ENCODE data around the gene MPC1. TPM values are rescaled to one million over a fixed set of nuclear protein-coding genes. Genes with fewer than 3 reads are reported as not detected.
"Not testable (repeated sequence)": the region's sequence is repeated elsewhere in the genome, so short reads cannot be mapped to it uniquely, and the experiment has no call there.

MPC1 gene
- total RNA-seq, 1 donor from 2014 or later, result 24.1 TPM

DNA sequence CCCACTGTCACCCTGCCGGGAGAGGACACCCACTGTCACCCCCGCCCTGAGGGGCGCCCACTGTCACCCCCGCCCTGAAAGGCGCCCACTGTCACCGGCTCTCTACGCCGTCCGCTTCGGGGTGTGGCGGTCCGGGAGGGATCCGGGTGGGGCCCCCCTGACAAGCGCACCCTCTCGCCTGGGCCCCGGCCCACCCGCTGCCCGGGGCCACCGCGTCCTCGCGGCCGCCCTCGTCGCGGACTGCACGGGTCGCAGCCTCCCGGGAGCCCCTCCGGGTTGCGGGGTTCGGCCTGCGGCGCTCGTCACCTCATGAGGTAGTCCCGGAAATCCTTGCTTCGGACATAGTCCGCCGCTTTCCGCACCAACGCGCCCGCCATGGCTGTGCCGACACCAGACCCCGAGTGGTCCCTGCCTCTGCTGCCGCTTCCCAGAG, 224 bp downstream of the MPC1 start:
- intact Hi-C loops (cut with micrococcal nuclease), result loop anchor here (2.0 to 5.0 kb wide), 3 partner anchors 50 to 615 kb away; partner anchors contain the start of gene CEP43

DNA sequence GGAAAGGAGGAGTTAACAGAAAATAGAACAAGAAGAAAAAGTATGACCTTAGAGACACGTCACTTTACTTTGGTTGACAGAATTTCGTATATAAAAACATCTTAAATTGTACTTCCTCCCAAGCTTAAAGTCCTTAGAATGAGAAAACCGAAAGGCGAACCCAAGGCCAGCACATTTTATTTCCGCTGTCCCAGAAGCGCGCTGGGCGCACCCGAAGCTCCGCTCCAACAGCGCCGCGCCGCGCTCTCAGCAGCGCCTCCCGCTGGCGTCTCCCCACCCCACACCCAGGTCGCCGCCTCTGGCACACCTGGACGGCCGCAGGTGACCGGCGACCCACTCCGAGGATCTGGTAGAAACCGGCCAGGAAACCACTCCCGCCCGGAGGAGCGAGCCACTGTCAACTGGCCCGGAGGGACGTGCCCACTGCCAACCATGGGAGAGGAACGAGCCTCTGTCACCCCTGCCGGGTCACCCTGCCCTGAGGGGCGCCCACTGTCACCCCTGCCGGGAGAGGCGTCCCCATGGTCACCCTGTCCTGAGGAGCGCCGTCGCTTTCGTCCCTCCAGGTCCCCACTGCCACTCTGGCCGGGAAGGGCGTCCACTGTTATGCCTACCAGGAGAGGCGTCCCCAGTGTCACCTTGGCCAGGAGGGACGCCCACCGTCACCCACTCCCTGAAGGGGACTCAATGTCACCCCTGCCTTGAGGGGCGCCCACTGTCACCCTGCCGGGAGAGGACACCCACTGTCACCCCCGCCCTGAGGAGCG, 824 bp downstream of the MPC1 start:
- intact Hi-C loops (cut with micrococcal nuclease), result loop anchor here (1.0 to 5.0 kb wide), 5 partner anchors 49 to 615 kb away; partner anchors contain the start of gene CEP43

DNA sequence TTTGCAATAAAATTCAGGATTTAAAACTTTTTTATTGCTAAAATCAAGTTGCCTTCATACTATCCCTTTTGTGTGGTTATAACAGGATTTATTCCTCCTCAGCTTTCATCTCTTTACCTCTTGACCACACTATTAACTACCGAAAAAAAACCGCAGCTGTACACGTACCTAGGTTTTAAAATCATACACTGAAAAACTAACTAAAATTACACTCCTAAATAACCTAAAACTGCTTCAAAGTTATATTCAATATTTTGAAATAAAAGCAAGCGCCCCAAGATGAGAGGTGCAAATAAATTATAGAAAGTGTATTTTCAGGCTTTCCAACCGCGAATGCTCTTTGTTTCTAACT, 1.4 kb downstream of the MPC1 start:
- intact Hi-C loops (cut with micrococcal nuclease), result loop anchor here (1.0 to 5.0 kb wide), 3 partner anchors 68 to 616 kb away; partner anchors contain the start of gene CEP43

DNA sequence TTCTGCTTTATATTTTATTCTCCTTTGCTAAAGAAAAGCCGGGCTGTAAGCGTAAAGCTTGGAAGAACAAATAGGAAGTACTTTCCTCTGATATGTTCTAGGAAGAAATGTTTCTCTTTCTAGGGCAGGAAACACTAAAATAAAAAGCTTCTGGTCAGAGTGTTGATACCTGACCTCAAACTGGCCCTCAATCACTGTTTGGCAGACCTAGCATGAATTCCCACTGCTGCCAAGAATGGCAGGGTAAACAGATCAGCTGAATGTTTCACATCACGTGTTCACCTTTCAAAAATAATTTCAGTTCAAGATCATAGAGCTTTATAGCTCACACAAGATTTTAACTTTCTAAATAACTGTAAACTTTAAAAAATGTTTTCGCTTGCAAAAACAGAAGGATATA, 2.9 kb downstream of the MPC1 start:
- intact Hi-C loops (cut with micrococcal nuclease), result loop anchor here (5.0 kb wide), 1 partner anchor 618 kb away; the partner anchor contains the start of gene CEP43

DNA sequence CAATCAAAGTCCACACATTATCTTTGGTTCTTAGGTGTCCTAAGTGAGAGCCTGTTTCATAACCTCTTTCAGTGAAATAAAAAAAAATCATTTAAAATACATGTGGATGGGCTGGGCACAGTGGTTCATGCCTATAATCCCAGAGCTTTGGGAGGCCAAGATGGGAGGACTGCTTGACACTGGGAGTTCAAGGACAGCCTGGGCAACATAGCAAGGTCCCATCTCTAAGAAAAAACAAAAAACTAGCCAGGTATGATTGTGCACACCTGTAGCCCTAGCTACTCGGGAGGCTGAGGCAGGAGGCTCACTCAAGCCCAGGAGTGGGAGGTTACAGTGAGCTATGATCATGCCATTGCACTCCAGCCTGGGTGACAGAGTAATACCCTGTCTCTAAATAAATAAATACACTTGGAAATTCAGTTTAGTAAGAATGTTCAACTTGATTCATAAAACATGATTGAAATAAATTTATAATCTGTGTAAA, 3.6 kb downstream of the MPC1 start:
- intact Hi-C loops (cut with micrococcal nuclease), result no loop called here

DNA sequence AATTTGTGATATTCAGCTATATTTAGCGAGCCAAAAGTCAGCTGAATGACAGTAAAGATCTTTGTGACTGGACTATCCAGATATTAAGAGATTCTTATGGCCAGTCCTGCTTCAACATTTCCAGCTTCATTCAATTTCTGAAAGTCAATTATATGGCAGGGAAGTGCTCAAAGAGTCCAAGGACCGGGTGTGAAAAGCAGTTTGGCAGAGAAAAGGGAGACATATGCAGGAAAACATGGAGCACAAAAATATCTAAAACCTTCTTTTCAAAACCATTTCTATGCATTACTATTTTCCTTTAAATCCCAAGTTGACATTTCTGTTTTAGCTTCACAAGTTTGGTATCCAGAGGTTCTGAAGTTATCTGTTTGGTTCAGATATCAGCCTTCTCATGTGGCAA, 5.0 kb downstream of the MPC1 start:
- intact Hi-C loops (cut with micrococcal nuclease), result no loop called here

DNA sequence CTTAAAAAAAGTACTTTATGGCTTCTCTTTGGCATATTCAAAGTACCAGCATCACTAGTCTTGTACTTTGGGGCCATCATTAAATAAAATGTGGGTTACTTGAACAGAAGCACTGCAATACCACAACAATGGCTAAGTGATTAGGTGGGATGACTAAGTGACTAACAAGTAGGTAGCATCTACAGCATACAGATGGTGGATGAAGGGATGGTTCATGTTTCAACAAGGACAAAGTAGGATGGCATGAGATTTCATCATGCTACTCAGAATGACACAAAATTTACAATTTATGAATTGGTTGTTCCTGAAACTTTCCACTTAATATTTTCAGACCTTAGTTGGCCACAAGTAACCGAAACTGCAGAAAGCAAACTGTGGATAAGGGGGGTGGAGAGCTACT, 7.7 kb downstream of the MPC1 start:
- intact Hi-C loops (cut with micrococcal nuclease), result no loop called here

DNA sequence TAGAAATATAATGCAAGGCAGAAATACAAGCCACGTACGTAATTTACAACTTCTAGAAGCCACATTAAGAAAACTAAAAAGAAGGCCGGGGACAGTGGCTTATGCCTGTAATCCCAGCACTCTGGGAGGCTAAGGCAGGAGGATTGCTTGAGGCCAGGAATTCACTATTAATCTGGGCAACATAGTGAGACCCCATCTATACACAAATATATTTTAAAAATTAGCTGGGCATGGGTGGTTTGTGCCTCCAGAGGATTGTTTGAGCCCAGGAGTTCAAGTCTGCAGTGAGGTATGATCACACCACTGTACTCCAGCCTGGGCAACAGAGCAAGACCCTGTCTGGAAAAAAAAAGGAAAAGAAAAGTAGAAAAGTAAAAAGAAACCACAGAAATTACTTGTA, 12.3 kb downstream of the MPC1 start:
- intact Hi-C loops (cut with micrococcal nuclease), result no loop called here

DNA sequence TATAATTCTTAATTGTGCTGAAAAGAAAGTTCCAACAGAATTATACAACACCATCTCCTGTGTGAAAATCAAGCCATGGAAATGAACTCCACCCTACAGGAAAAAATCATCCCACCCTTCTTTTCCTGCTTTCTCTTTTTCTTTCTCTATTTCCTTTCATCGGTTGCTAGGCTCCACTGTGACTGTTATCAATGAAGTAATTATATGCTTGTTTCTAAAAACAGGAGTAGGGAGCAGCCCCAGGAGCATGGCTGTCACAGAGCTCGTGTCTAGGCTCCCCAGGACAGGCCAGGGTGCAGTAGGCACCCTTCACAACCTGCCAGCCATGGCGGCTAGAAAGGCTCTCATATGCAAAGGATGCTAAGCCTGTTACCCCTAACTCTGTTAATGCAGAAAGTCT, 13.0 kb downstream of the MPC1 start:
- intact Hi-C loops (cut with micrococcal nuclease), result no loop called here

DNA sequence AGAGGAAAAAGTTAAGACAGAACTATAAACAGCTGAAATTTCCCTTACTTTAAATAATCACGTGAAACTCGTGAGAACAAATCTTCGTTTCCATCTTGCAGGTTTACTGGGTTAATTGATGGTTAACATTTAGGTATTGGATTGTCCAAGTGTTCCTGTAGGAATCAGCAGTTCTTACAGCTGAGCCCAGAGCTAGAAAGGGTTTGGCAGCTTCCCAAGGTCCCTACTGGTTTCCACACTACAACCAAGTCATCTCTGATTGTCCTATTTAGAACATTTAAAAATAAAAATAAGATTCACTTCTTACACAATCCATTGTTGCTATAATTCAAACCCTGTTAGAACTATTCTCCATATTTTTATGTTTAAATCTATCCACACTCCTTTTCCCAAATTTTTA, 15.8 kb downstream of the MPC1 start:
- intact Hi-C loops (cut with micrococcal nuclease), result loop anchor here (2.0 kb wide), 1 partner anchor 16 kb away; no protein-coding TSS in a partner anchor

DNA sequence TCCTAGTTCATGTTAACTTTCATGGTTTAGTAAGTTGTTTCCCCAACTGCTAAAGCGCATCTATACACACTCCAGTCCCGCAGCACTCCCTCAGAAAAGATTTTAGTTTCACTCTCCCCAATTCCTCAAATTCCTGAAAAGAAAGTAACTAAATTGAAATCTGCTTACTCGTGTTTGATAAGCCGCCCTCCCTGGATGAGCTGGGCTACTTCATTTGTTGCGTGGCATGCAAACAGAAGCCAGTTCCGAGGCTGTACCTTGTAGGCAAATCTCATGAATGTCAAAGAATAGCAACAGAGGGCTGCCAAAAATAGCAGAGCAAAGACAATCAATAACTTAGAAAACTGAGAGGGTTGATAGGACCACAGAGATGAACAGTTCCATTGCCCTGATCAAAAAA, 16.9 kb downstream of the MPC1 start:
- intact Hi-C loops (cut with micrococcal nuclease), result loop anchor here (2.0 kb wide), 1 partner anchor 15 kb away; no protein-coding TSS in a partner anchor

DNA sequence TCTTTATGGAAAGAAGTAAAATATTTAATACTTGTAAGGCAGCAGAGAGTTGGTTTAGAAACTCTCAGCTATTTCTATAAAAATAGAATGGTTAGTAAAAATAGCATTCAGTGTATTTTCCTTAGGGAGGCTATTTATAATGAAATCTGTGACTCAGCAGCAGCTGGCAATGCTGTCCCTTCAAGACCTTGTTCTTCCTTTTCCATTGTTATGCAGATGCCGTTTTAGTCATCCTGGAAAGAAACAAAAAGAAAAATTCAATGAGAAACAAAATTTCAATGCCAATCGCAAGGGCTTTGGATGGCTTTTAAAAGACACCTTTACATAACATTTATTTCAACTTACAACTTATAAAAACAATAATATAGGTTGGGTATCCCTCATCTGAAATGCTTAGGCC, 17.5 kb downstream of the MPC1 start:
- intact Hi-C loops (cut with micrococcal nuclease), result no loop called here

DNA sequence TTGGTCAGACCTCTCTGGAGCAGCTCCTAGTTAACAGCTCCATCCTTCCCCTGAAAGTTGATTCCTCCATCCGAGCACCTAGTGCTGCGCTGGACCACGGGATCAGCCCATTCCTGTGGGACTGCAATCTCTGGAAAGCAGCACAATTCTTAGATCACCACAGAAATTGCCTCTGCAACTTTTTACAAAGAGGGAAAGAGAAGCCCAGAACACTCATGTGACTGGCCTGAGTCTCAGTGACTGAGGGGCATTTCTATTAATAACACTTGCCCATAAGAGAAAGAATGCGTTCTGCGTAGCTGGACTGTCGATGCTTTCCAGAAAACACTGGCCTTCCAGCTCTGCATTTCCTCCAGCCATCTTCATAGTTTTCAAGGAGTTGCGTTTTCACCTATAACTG, 18.3 kb downstream of the MPC1 start:
- intact Hi-C loops (cut with micrococcal nuclease), result no loop called here

DNA sequence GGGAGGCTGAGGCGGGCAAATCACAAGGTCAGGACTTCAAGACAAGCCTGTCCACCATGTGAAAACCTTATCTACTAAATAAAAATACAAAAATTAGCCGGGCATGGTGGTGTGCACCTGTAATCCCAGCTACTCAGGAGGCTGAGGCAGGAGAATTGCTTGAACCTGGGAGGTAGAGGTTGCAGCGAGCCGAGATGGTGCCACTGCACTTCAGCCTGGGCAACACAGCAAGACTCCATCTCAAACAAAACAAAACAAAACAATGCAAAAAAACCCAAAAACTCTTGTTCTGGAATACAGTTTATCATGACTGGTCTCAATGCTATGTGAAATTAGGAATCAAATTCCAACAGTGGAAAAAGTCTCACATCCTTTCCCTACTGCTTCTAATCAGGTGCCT, 20.3 kb downstream of the MPC1 start:
- intact Hi-C loops (cut with micrococcal nuclease), result not testable (repeated sequence)

DNA sequence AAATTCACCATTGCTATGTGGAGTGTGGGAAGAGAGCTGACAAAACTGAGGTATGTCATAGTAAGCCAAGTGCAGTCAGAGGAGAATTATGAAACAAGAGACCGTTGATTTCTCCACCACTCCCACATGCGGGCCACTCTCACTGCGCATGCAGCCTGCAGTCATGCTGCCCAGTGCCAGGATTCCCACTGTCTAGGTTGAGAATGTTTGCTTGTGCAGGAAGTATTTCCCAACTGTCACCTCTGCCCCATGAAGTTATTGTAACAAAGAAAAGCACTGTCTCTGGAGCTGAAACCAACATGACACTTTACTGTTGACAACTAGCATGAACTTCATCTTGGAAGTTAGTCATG, 21.7 kb downstream of the MPC1 start:
- intact Hi-C loops (cut with micrococcal nuclease), result no loop called here

DNA sequence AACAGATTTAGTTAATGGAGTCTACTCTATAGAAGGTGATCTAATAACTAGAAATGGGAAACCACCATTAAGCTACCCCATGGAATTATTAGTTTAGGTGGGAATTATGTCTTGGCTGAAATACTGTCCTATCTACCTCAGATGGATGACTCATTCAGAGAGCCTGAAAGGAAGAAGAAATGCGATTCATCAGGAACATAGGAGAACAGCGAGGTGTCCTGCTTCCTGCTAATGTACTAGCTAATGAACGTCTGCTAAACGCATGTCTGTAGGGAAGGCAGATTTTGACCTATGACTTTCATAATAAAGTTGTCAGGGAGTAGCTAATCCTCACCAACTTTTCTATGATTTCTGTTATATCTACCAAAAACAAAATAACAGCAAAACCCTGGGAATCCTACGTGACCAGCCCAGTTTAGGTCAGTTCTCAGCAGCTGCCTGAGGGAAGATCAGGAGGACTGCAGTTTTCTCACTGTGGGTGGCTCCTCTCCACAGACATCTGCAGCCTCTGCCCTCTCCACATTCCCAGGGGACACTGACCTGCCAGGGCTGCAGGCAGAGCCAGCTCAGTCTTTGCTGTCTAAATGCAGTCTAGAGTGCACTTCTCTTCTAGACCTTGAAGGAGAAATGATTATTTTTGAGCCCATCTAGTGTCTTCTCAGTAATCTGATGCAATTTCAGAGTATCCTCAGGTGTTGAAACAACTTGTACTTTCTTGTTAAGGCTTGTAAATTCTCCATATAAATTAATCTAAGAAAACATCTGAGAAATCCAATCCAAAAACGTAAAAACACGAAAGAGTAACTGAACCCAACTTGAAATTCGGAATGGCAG, 22.3 kb downstream of the MPC1 start:
- intact Hi-C loops (cut with micrococcal nuclease), result no loop called here

DNA sequence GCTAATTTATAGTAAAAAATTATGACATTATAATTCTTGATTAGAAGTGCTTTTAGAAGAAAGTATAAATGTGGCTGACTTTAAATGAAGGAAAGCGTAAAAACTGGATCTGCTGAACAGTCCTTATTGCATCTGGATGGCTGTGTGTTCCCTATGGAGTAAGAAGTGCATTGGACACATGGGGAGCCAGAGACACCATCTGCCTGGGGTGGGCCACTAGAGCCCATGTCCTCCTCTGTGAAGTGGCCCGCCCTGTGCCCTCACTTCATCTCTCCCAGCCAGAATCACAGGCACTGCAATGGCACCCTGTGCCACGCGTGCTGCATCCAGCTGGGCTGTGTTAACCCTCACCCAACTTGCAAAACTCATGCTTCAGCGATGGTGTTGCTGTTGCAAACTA, 27.2 kb downstream of the MPC1 start:
- intact Hi-C loops (cut with micrococcal nuclease), result no loop called here

DNA sequence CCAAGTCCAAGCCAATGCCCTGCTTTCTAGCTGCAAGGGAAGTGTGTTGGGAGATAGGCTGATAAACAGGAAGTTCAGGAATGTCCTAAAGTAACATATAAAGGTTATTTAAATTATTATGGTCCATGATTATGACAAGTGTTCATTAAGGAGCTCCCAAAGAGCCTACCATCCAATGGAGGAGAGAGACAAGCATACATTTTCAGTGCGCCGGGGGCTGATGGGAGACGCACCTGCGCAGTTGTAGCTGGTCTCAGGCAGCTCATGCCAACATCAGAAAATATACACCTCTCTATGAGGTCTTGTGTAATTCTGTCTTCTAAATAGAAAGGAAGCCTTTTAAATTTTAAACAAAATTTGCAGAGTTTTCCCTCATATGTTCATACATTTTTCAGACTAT, 27.8 kb downstream of the MPC1 start:
- intact Hi-C loops (cut with micrococcal nuclease), result no loop called here

DNA sequence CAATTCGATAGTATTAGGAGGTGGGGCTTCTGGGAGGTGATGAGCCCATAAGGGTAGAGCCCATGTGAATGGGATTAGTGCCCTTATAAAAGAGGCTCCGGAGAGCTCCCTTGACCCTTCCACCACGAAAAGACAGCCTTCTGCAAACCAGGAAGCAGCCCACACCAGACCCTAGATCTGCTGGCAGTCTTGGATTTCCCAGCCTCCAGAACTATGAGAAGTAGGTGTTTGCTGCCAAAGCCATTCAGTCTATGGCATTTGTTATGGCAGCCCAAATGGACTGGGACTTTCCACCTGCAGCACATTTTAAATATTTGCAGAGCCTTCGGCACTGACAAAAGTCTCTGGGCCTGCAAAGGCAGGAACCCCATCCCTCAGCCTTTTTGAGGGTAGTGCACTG, 28.6 kb downstream of the MPC1 start:
- intact Hi-C loops (cut with micrococcal nuclease), result no loop called here

DNA sequence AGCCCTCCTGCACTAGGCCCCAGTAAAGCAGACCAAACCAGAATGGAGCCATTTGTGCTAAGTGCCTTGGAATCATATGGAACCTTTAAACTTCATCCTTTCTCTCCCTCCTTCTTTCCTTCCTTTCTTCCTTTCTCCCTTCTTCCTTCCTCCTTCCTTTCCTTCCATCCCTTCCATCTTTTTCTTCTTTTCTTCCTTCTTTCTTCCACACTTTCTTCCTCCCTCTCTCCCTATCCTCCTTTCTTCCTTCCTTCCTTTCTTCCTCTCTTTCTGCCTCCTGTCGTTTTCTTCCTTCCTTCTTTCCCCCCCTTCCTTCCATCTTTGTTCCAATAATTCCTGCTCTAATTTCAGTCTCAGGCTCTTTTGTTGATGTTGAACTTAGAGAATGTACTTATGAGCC, 29.2 kb downstream of the MPC1 start:
- intact Hi-C loops (cut with micrococcal nuclease), result no loop called here

DNA sequence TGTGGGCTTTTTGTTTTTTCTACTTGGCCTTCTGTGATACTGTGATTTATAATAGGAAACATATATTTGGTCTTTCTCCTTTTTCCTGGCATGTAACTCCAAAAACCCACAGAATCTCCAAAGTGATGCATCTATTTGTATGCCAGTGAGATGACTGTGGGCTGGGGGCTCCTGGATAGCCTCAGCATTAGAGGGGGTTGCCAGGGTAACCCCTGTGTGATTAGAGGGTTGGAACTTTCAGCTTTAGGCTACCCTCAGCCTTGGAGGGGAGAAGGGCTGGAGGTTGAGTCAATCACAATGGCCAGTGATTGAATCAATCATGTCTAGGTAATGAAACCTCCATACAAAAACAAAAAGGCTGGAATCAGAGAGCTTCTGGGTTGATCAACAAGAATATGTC, 29.8 kb downstream of the MPC1 start:
- intact Hi-C loops (cut with micrococcal nuclease), result no loop called here

DNA sequence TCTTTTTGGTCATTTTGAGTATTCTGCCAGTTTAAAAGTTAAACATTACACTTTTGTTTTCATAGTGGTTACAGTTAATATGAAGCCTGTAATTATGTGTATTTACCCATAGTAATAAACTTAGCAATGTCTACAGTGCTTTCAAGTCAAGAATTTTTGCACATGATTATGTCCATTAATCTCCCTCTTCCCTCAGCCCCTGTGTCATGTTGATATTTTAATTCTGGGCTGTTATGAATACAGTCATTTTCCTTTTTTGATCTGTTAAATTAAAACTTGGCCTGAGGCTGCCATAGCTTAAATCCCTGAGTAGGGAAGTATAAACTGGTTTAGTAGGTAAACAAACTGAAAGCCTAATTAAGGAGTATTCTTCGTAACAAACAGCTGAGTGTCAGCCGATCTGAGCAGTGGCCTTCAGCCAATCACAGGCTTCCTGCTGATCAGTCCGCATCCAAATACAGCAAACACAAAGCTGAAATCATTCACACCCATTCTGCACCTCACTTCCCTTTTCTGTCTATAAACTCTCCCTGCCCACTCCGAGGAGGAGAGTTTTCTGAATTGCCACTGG, 30.9 kb downstream of the MPC1 start:
- intact Hi-C loops (cut with micrococcal nuclease), result loop anchor here (2.0 kb wide), 1 partner anchor 15 kb away; no protein-coding TSS in a partner anchor
